COLO668 (cell line): ENCODE results near the gene CNN2.

Experiments used
- DNase-seq: peaks from one replicate; lab custom pipeline; 2025; ENCODE audit not compliant: unreplicated experiment; lab: John Stamatoyannopoulos, UW

The CNN2 gene

DNA sequence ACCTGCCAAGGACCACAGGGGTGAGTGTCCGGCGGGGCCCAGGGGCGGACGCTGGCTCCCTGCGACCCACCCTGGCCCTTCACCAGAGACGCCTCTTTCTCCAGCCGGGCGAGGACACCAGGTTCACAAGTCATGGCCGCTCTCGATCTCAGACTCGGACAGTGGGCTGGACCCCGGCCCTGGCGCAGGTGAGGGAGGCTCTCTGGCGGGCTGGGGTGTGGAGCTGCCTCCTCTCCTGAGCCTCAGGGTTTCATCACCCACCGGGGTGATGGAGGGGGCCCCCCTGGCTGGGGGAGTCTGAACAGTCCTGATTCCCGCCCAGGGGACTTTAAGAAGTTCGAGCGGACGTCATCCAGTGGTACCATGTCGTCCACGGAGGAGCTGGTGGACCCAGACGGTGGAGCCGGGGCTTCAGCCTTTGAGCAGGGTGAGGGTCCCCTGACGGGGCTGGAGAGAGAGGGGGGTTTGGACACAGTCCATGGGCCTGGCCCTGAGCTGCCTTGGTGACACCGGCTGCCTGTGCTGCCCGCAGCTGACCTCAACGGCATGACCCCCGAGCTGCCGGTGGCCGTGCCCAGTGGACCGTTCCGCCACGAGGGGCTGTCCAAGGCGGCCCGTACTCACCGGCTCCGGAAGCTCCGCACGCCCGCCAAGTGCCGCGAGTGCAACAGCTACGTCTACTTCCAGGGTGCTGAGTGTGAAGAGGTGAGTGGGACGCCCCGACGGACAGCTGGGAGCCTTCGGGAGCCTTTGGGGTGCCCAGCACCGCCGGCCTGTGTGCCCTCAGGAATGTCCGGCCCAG lies 54.2 kb downstream of the CNN2 start:
- DNase-seq, result no peak

GRCh38 chr19:1081301-1082164 lies 55.1 kb downstream of the CNN2 start:
- peak; percentile 55 for DNase-seq

- peak; percentile 97 for DNase-seq
These were observed 55.9 kb downstream of the CNN2 start for GRCh38 chr19:1082165-1082927.

- peak; percentile 49 for DNase-seq
These were observed 56.8 kb downstream of the CNN2 start for GRCh38 chr19:1082928-1083816.

DNA sequence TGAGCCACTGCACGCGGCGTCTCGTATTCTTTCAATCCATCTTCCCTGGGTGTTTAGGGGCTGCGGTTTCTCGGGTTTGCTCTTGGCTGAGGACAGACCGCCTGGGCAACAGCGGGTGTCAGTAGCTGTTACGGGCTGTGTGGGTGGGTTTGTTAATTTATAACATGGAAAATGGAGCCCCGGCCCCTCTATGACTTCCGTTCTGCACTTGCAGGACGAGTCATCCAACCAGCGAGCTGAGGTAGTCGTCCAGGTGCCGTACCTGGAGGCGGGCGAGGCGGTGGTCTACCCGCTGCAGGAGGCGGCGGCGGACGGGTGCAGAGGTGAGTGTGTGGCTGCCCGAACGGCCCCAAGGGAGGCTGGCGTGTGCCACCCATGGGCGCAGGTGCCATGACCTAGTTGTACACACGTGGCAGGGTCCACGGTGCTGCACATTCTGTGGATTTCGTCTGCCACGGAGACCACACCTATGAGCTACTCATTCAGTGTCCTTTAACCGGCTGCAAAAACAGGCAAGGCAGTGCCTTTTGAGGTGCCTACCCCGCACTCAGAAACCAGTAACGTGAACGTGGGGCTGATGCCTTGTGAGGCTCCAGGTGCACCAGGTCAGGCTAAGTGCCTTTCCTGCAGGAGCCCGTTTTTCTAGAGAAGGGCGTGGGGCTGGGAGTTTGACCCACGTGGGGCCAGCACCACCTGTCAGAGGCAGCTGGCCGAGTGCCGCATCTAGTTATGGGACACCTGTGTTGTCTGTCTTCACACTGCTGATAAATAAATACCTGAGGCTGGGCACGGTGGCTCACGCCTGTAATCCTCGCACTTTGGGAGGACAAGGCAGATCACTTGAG lies 57.8 kb downstream of the CNN2 start:
- DNase-seq, result peak; percentile 79

GRCh38 chr19:1085053-1085658 lies 58.7 kb downstream of the CNN2 start:
- DNase-seq, result no peak

DNA sequence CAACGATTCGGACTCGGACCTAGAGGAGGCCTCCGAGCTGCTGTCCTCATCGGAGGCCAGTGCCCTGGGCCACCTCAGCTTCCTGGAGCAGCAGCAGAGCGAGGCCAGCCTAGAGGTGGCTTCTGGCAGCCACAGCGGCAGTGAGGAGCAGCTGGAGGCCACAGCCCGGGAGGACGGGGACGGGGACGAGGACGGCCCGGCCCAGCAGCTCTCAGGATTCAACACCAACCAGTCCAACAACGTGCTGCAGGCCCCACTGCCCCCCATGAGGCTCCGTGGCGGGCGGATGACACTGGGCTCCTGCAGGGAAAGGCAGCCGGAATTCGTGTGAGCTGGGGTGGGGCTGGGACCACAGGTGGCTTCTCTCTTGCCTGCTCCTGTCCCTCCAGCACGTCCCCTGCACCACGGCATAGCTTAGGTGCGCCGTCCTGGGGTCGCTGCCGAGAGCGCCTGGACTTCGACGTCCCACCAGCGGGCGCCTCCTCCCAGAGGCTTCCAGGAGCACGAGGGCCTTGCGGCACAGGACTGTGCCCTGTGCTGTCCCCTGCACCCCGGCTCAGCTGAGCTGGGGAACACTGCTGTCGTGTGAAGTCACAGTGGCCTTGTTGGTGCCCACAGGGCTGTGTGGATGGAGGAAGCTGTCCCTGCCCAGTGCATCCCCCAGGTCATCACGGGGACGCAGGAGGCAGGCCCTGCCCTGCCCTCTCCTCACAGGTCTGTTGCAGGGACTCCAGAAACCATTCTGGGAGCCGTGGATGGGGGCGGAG lies 59.5 kb downstream of the CNN2 start:
- DNase-seq, result no peak

- no peak for DNase-seq
These were observed 60.2 kb downstream of the CNN2 start for GRCh38 chr19:1086613-1087012.

- DNase-seq, result no peak
These were observed 61.5 kb downstream of the CNN2 start for GRCh38 chr19:1087813-1088415.

GRCh38 chr19:1088416-1089010 lies 62.1 kb downstream of the CNN2 start:
- no peak for DNase-seq
